Stimulated activated CD4-positive, alpha-beta T cell treated with anti-CD3 and anti-CD28 coated beads, Interleukin-4, amount 100 ng/mL, for 4 hours (primary cell): ENCODE results near the gene DYNLRB2.

ENCODE experiments used
- DNase-seq, 2 experiments: peaks; one replicate each; pipeline ENCODE4 v3.0.0-alpha.2; 2020

Gene DYNLRB2

DNA sequence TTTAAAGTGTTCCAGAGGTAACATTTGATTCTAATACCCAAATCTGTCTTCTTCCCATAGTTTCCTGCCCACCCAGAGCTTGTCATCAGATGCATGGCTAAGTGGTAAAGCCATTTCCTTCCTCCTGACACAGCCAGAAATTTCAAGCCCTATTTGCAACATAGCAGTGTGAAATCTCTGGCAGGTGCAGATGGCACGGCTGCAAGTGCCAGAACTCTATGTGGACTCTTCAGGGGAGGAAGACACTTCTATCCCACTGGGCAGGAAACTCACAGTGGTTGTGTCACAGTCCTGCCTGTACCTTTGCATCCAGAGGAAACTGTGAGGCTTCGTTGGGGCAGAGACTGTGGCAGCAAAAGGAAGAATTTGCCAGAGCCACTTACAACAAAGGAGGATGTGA, 13.2 kb downstream of the DYNLRB2 start:
- DNase-seq = no peak

GRCh38 chr16:80556481-80556880, 15.7 kb downstream of the DYNLRB2 start:
- DNase-seq = no peak

DNA sequence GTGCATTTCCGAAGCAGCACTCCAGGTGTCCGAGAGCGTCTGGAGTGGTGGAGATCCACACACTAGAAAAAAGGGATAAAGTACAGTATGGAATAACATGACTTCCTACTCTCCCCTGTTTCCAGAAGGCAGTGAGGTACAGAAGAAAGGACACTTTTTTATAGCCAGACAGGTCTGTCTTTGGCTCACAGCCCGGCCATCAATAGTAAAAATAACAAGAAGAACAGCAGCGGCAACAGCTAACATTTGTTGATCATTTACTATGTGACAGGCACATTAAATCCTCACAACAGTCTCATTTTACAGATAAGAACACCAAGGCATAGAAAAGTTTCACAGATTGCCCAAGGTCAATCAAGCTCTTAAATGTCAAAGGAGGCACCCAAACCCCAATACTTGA, 16.2 kb downstream of the DYNLRB2 start:
- DNase-seq = no peak

- no peak for DNase-seq
Measured at GRCh38 chr16:80559369-80559768, 18.6 kb downstream of the DYNLRB2 start.

- DNase-seq = no peak
Measured at GRCh38 chr16:80563066-80563465, 22.3 kb downstream of the DYNLRB2 start.

GRCh38 chr16:80564394-80564793, 23.6 kb downstream of the DYNLRB2 start:
- DNase-seq = no peak

GRCh38 chr16:80569440-80570105, 28.8 kb downstream of the DYNLRB2 start:
- DNase-seq = peak; percentile 62 to 80

GRCh38 chr16:80570106-80570478, 29.3 kb downstream of the DYNLRB2 start:
- no peak for DNase-seq

DNA sequence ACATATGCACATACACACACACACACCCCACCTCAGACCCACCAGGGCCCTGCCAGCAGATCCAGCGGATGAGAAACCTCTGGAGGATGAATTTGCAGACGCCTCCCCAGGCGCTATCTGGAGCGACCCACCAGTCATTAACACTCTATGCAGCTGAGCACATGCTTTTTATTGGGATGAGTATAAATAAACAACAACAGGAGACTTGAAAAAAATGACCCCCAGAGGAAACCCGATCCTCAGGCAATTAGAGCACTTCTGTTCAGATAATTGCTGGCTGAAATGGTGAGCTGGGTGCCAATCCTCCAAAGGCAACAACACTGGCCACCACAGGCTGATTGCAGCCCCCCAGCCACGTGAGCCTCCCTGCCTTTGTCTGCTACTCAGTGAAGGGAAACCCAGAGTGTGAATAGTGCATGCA, 32.9 kb downstream of the DYNLRB2 start:
- DNase-seq = no peak

- DNase-seq = no peak
Measured at GRCh38 chr16:80576343-80576912, 35.6 kb downstream of the DYNLRB2 start.

DNA sequence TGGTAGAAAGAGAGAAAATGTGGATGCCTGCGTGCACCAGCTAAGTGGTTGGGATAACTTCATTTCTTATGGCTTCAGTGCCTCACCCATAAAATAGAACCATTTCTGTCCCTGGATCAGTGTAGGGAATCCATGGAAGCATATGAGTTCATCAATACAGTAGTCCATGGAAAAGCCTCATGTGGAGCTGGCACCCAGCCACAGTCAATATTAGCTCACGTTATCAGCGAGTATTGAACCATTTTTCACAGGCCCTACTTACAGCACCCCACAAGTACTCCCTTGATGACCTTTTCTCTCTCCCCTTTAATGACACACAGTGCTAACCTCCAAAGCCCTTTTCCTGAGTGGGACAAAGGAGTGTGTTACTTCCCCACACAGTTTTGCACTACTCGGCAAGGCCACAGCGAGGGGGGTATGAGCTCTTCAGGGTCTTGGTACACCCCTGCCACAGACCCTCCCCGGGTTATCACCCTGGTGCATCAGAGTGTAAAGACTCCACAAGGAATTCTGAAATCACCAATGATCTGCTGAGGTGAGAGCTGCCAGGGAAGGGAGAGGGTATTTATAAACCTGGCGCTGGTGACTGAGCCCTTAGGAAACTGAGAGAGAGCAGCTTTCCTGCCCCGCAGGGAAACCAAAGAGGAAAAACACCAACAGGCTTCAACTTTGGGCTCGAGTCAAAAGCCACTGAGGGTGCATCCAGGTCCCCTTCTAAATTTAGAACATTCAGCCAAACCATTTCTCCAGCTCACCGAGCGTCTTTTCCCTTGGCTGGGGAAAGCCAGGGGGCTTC, 36.9 kb downstream of the DYNLRB2 start:
- DNase-seq = no peak

DNA sequence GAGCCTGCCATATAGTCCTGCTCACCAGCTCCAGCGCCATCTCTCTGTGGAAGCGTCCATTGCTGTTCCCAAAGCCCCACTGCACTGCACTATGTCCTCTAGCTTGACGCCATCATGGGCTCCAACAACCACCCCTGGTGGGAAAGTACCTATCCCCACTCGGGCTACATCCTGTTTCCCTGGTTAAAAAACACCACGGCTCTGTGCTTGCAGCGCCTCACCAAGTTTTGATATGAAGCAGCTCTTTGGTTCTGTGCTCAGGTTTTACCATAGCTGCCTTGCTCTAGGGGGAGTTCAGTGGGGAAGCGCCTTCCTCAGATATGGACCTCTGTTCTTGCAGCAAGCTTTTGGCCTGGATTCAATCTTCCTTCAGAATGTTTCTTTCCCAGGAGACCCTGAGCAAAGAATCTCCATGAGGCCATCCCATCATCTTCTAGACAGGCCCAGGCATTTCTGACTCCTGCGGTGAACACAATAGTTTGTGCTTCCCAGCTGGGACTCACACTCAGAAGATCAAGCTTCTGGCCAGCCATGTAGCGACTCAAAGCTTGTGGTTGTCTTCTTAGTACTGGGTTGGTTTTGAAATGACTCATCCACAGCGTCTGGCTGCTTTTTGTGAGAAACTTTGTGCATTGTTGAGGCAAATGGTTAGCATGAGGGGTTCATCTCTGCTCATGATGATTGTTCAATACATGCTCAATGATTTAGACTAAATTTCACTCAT, 39.5 kb downstream of the DYNLRB2 start:
- peak; percentile 39 to 60 for DNase-seq

DNA sequence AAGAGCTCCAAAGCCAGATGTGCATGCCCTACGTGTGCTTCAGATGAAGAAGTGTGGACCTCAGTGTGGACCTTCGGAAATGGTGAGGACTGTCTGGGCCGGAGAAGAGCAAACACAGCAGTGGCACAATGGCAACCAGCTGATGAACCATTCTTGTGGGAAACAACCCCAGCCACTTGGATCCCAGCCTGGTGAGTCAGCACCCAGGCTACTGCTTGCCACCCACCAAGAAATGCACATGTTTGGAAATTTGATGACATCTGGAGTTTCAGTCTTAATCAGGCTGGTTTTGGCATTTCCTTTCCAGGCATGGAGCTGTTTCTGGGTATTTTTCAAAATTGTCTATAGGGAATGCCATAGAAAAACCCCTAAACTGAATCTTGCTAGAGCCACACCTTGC, 42.7 kb downstream of the DYNLRB2 start:
- DNase-seq = peak in 1 of 2 experiments; percentile 18

DNA sequence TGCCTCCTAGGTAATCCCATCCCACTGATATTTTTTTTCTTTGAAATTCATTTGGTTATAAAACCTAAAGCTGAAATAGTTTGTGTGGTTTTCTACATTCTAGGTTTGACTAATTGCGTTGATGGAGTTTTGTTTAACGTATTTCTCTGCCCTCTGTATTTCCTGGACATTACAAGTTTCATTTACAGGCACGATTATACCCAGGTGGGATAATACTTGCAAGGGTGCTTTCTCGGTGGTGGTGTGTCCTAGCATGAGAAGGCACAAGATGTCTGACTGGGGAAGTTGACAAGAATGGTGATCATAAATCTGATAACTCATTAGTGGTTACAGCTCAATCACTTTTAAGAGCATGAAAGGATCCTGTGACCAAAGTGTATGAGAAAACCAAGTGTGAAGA, 45.0 kb downstream of the DYNLRB2 start:
- no peak for DNase-seq

DNA sequence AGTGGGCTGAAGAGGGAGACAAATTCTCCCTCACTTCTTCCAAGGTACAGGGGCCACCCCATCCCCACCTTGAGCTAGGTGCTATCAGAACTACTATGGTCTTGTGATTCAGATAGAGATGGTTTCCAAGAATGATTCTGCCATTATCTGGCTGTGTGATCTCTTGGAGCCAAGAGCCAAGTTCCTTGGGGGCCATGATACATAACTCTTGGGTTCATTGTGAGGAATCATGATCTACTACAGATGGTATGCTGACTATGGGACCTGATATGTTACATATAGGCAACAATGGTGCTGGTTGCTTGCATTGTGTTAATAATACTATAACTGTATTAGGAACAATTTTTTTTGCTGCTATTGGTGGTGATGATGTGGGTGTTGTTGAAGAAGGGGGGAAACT, 45.7 kb downstream of the DYNLRB2 start:
- no peak for DNase-seq

DNA sequence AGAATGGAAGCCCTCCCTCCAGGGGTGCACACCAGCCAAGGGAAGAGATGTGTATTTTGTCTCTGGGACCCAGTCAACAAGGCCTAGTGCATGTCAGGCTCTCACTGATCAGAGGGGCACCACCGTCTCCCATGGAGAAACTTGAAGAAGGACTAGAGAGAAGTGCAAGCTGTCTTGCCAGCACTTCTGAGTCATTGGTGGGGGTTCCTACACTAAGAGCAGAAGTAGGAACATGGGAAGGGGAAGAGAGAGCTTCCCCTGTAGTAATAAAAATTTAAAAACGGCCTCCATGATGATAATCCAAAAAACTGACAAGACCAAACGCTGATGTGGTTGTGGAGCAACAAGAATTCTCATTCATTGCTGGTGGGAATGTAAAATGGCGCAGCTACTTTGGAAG, 46.3 kb downstream of the DYNLRB2 start:
- no peak for DNase-seq

DNA sequence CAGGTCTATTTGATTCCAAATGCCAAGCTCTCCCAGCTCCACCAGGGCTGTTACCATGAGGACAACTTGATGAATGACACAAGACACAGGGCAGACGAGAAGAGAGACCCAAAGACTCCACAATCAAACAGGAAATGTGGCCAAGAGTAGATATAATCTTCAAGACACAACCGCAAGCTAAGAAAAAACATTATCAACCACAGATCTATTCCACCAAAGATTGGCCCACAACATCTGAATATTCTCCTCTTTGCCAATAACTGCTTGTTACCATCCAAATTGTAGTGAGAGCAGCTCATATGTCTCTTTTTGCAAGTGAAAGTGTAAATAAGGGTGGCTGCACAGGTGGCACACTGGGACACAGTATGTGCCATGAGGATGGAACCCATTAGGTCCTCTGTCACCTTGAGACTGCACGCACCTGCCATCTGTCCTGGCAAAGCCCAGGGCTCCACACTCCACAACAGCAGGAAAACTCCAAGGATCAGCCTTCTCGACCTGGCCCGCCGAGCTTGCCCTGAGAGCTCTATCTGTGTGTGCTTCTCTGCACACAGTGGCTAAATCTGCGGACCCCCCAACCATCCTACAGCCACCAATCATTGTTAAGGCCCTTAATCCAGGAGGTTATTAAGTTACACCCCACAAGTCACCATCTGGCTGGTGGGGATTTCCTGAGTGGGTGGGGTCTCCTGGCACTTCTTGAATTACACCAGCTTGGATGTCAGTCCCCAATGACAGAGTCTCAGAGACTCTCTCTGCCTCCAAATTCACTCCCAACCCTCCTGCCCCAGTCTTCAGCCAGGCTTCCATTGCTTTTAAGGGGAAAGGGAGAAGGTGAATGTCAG, 50.5 kb downstream of the DYNLRB2 start:
- DNase-seq = no peak

GRCh38 chr16:80592273-80592672, 51.5 kb downstream of the DYNLRB2 start:
- no peak for DNase-seq

GRCh38 chr16:80594756-80595155, 54.0 kb downstream of the DYNLRB2 start:
- no peak for DNase-seq

GRCh38 chr16:80596507-80597207, 55.9 kb downstream of the DYNLRB2 start:
- no peak for DNase-seq

DNA sequence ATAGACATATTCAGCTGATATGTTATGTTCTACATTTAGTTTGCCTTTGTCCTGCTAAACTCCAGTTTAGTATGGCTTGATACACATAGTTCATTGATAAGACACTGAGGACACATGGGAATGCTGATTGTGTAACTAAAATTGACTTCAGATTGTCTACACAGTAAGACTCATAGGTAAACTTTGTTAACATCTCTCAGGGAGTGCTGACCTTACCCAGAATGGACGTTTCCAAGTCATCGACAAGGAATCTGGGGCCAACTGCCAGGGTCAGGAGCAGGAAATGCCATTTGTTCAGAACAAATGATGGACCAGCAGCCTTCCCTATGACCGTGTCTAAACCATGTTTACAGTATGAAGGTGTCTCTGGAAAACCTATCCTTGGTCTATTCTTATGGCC, 58.7 kb downstream of the DYNLRB2 start:
- no peak for DNase-seq
